PC-3 (cell line): ENCODE measurements around the gene PLXNC1.
A peak's percentile ranks its signal among the peaks of the same experiment; 100 is the strongest.

ENCODE experiments used
- CTCF ChIP-seq: fragments of 300-600 bp; sonication (generic); conservative IDR thresholded peaks from 2 replicates; pipeline ENCODE4 v1.5.1; 2017; ENCODE audit warnings: antibody characterized with exemption, low read depth, mild to moderate bottlenecking, low read length
- EZH2 ChIP-seq: fragments of 300-600 bp; sonication (generic); IDR thresholded peaks from one replicate; pipeline ENCODE4 v1.6.1; 2017; ENCODE audit warnings: antibody characterized with exemption, mild to moderate bottlenecking, low read length; ENCODE audit not compliant: unreplicated experiment
- EZH2phosphoT487 ChIP-seq: fragments of 300-600 bp; sonication (generic); IDR thresholded peaks from 2 replicates; pipeline ENCODE4 v1.6.1; 2018; ENCODE audit warnings: mild to moderate bottlenecking, antibody characterized with exemption, low read length, borderline replicate concordance

GRCh38 chr12:94140556-94140955 lies 7.8 kb upstream of the PLXNC1 start:
- TF ChIP-seq EZH2 (no peak), CTCF (peak; percentile 50), EZH2phosphoT487 (no peak)
